ENCODE results near the gene TEX101. TPM values are rescaled to one million over a fixed set of nuclear protein-coding genes. Genes with fewer than 3 reads are reported as not detected.
"Not testable (repeated sequence)": the region's sequence is repeated elsewhere in the genome, so short reads cannot be mapped to it uniquely, and the experiment has no call there.

TEX101 gene
- total RNA-seq (not detected), polyA plus RNA-seq (not detected)
- long read RNA-seq, donor 1, result 0 reads
- long read RNA-seq, donor 2, result 0 reads
- long read RNA-seq, donor 3, result 0 reads
- long read RNA-seq, donor 4, result 0 reads
- long read RNA-seq, donor 5, result 0 reads
- long read RNA-seq, donor 6, result 0 reads
- long read RNA-seq, donor 7, result 0 reads
- long read RNA-seq, donor 8, result 0 reads
- long read RNA-seq, donor 9, result 0 reads
- long read RNA-seq, donor 10, result 0 reads

DNA sequence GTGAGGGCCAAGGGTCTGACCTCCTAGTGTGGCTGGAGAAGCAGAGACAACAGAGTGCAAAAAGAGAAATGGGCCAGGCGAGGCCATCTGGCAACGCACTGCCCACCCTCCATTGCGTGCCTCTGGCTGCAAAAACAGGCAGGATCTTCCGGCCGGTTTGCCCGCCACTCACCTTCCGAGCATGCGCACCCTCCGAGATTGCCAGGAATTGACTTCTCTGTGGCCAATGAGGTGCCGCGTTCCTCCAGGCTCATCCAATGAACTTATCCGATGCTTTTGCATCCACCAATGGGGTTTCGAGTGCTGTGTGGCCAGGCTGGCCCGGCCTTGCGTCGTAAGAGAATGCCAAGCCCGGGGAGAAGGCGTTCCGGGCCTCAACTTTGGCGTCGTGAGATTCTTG, at the start of gene TEX101:
Gene TEX101, plus strand, starts transcription at position 337 of the 400 bp plus-strand sequence. CDS start 1,030 bp downstream, outside the sequence.
- WGBS, 4 donors, result 90 to 97% (median 94%) methylated on average over 20 to 21 of the region's 21 CpGs
- intact Hi-C loops (cut with DNase I), result no loop called here
- Histone ChIP-seq H3K4me3 (no peak within 1 kb of the TSS), H3K27me3 (no peaks in the 10 kb centered on the region), H3K9me3 (replicated peaks in 1 of 3) (no peaks in the 10 kb centered on the region), H3K4me1 (replicated peaks in 1 of 2) (no peaks in the 10 kb centered on the region), H3K27ac (no peak within 1 kb of the TSS), H3K36me3 (replicated peaks in 1 of 2) (no peaks in the 10 kb centered on the region)
- DNase-seq, result peak in 1 of 7 donors; percentile 20
- TF ChIP-seq POLR2A (IDR thresholded peaks at IDR 0.05) (no peak), CTCF (IDR thresholded peaks at IDR 0.05) (no peak)

DNA sequence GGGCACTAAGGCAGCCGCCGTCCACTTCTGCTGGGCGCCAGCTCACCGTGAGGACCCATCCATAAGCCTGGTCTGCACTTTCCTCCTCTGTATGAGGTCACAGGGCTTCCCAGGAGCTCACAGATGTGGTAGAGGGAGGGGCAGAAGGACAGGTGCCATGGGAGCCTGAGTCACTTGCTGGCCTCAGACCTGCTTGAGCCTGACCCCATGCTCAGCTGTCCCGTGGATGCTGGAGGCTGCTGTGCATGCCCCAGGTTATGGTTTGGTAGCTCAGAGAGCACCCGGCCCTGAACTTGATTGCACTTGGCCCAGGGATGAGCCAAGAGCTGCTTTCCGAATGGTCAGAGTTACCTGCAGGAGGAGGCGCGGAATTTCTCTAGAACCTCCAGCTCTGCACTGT, 49.0 kb upstream of the TEX101 start:
- intact Hi-C loops (cut with DNase I), result not testable (repeated sequence)
- 69 to 86% (median 75%) methylated on average over 5 of the region's 9 CpGs for WGBS, 4 donors

GRCh38 chr19:43367822-43368221, 46.9 kb upstream of the TEX101 start:
- no peak overlapping the region for H3K4me3 ChIP-seq
- no peaks in the 10 kb centered on the region for H3K36me3 ChIP-seq (replicated peaks in 1 of 2)
- no peaks in the 10 kb centered on the region for H3K9me3 ChIP-seq (replicated peaks in 1 of 3)
- H3K27me3 ChIP-seq, result no peaks in the 10 kb centered on the region
- no peak for DNase-seq
- no peak overlapping the region for H3K27ac ChIP-seq
- no peak for TF ChIP-seq POLR2A (IDR thresholded peaks at IDR 0.05)
- no peaks in the 10 kb centered on the region for H3K4me1 ChIP-seq (replicated peaks in 1 of 2)
- 62 to 67% (median 65%) methylated on average over 2 of the region's 2 CpGs for WGBS, 4 donors
- intact Hi-C loops (cut with DNase I), result no loop called here

More for the DNA sequence above, 49.0 kb upstream of the TEX101 start:
- not testable (repeated sequence) for DNase-seq; H3K27ac ChIP-seq; H3K4me1 ChIP-seq (replicated peaks in 1 of 2); H3K9me3 ChIP-seq (replicated peaks in 1 of 3); H3K4me3 ChIP-seq; H3K27me3 ChIP-seq; H3K36me3 ChIP-seq (replicated peaks in 1 of 2)

DNA sequence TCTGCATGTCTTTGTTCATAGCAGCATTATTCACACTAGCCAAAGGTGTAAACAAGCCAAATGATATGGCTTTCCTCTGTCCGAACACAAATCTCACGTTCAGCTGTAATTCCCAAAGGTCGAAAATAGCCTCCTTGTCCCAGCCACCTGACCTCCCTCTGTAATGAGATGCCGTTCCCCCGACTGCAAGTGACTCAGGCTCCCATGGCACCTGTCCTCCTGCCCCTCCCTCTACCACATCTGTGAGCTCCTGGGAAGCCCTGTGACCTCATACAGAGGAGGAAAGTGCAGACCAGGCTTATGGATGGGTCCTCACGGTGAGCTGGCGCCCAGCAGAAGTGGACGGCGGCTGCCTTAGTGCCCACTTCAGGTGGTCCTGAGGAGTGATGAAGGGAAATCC, 45.8 kb upstream of the TEX101 start:
- WGBS, 4 donors, result 46 to 73% (median 66%) methylated on average over 5 of the region's 9 CpGs
- H3K27me3 ChIP-seq; H3K9me3 ChIP-seq (replicated peaks in 1 of 3); H3K4me1 ChIP-seq (replicated peaks in 1 of 2); DNase-seq; H3K36me3 ChIP-seq (replicated peaks in 1 of 2); intact Hi-C loops (cut with DNase I); H3K27ac ChIP-seq; H3K4me3 ChIP-seq: not testable (repeated sequence)

GRCh38 chr19:43371909-43372308, 42.8 kb upstream of the TEX101 start:
- TF ChIP-seq POLR2A (IDR thresholded peaks at IDR 0.05), result no peak
- no peak for TF ChIP-seq CTCF (IDR thresholded peaks at IDR 0.05)
- Histone ChIP-seq H3K27me3 (no peaks in the 10 kb centered on the region), H3K4me3 (no peak overlapping the region), H3K36me3 (replicated peaks in 1 of 2) (no peaks in the 10 kb centered on the region), H3K27ac (no peak overlapping the region), H3K4me1 (replicated peaks in 1 of 2) (no peaks in the 10 kb centered on the region), H3K9me3 (replicated peaks in 1 of 3) (no peaks in the 10 kb centered on the region)
- intact Hi-C loops (cut with DNase I), result no loop called here
- WGBS, 4 donors, result 68 to 77% (median 71%) methylated on average over 8 of the region's 8 CpGs
- DNase-seq, result no peak

DNA sequence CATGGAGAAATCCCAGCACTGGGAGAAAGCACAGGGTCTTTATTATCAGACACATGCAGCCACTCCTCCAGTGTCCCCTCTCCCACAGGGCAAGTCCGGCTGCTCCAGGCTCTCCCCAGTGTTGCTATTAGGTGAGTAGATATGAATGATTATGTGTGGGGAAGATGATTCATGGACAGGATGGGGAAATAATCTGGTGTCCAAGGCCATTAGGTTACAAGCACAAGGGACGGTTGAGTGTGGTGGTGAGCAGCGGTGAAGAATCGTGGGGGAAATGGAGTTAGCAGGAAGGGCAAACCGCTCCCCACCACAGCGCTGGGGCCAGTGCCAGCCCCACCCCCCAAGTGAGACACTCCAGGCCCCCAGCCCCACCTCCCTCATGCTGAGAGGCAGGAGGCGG, 42.2 kb upstream of the TEX101 start:
- Histone ChIP-seq H3K9me3 (replicated peaks in 1 of 3) (no peaks in the 10 kb centered on the region), H3K27ac (no peak overlapping the region), H3K4me1 (replicated peaks in 1 of 2) (no peaks in the 10 kb centered on the region), H3K27me3 (no peaks in the 10 kb centered on the region), H3K4me3 (no peak overlapping the region), H3K36me3 (replicated peaks in 1 of 2) (no peaks in the 10 kb centered on the region)
- TF ChIP-seq POLR2A (IDR thresholded peaks at IDR 0.05), result no peak
- WGBS, 4 donors, result 34 to 60% (median 48%) methylated on average over 6 to 7 of the region's 7 CpGs
- intact Hi-C loops (cut with DNase I), result no loop called here
- no peak for DNase-seq

DNA sequence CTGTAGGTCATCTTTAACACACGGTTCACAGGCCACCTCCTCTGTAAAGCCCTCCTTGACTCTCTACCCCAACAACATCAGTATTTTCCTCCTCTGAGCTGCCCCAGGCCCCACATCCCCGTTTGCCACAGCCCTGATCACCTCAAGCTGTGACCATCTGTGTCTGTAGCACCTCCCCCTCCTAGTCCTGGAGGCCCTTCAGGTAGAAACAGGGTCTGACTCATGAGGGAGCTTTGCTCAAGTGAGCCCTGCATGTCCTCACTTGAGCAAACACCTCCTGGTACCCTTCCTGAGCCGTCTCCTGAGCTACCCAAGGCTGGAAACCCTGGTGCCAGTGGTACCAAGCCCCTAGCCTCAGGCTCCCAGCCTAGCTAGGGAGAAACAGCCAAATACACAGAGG, 37.1 kb upstream of the TEX101 start:
- H3K4me1 ChIP-seq (replicated peaks in 1 of 2); H3K9me3 ChIP-seq (replicated peaks in 1 of 3); H3K4me3 ChIP-seq; intact Hi-C loops (cut with DNase I); DNase-seq; H3K36me3 ChIP-seq (replicated peaks in 1 of 2); H3K27me3 ChIP-seq; H3K27ac ChIP-seq: not testable (repeated sequence)
- WGBS, 4 donors, result no CpG with 5 or more reads among the region's 3 CpGs

Data from adrenal gland (tissue), 19 donors.